ENCODE measurements around the gene VWA3A. TPM values are rescaled to one million over a fixed set of nuclear protein-coding genes. Genes with fewer than 3 reads are reported as not detected.

The VWA3A gene
- total and polyA plus RNA-seq, 2 of the 8 experiments (the other 6 are each of a cell fraction or from before 2014, with no cell fraction given), result 0.05 TPM; not detected in 1

DNA sequence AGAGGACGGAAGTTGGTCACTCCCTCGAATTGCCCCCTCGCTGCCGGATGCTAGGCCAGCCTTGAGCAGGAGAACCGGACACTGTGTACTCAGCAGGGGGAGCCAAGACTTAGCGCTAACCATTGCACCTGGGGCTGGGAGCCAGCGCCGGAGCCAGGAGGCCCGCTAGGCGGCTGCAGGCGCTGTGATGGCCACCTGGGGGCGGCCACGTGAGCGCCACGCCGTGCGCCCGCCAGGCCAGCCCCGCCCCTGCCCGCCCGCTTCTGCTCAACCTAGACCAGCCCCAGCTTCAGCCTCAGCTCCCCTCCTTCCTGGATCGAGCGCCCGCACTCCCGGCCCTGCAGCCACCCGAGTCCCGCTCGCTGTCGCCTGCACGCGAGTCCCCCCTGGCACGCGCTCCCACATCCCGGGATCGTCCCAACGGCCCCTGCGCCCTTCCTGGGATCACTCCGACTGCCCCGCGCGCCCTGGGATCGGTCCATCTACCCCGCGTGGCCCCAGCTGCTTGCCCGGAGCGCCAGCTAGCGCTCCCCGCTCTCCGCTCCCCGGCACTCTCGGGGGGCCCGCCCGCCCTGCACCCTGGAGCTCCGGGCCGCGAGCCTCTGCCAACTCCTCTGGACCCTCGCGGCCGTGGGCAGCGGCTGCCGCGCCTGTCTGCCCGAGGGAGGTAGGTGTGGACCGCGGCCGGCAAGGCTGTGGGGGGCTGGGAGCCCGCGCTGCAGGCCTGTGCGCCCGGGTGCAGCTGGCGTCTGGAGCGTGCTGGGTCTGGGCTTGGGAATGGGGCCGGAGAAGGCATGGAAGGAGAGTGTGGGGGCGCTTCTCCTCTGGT is 113.9 kb downstream of the VWA3A start, which contains the start of gene EEF2K (continued):
- TF ChIP-seq RBBP5 (IDR thresholded peaks at IDR 0.05; ENCODE audit: borderline replicate concordance, low read depth, low read length), result peak; percentile 98; the same call in 1 of the 2 replicates
- TF ChIP-seq, protein P1, sequence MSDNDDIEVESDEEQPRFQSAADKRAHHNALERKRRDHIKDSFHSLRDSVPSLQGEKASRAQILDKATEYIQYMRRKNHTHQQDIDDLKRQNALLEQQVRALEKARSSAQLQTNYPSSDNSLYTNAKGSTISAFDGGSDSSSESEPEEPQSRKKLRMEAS (IDR thresholded peaks at IDR 0.05), result peak; percentile 92
- no peak for TF ChIP-seq TEAD4 (IDR thresholded peaks at IDR 0.05; ENCODE audit: low read depth, low read length)
- TF ChIP-seq CTBP2 (IDR thresholded peaks at IDR 0.05; ENCODE audit: borderline replicate concordance, insufficient read depth, insufficient read length, low read length), result no peak
- TF ChIP-seq EP300 (IDR thresholded peaks at IDR 0.05; ENCODE audit: borderline replicate concordance in 1 of 2, low read depth in 2 of 2, low read length in 2 of 2), result peak in 1 of 2 experiments; percentile 39; a peak in 1 of 3 replicates
- peak; percentile 22 to 90; a peak in 3 of 4 replicates for TF ChIP-seq HDAC2 (IDR thresholded peaks at IDR 0.05; ENCODE audit: borderline replicate concordance in 1 of 2, low read depth in 2 of 2, low read length in 2 of 2)
- peak; percentile 92 for TF ChIP-seq KDM4A (IDR thresholded peaks at IDR 0.05; ENCODE audit: low read depth, low read length, severe bottlenecking)
- TF ChIP-seq NRF1 (IDR thresholded peaks at IDR 0.05; ENCODE audit: low read depth, low read length), result no peak
- TF ChIP-seq, protein P2, sequence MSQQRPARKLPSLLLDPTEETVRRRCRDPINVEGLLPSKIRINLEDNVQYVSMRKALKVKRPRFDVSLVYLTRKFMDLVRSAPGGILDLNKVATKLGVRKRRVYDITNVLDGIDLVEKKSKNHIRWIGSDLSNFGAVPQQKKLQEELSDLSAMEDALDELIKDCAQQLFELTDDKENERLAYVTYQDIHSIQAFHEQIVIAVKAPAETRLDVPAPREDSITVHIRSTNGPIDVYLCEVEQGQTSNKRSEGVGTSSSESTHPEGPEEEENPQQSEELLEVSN (IDR thresholded peaks at IDR 0.05), result peak; percentile 48
- TF ChIP-seq BCL11A (IDR thresholded peaks at IDR 0.05; ENCODE audit: low read depth in 2 of 2, low read length in 2 of 2), result no peak
- TF ChIP-seq GABPA (IDR thresholded peaks at IDR 0.05; ENCODE audit: borderline replicate concordance, insufficient read depth, low read length), result 0 out of 2 replicates have a peak, but pooled peaks have one; percentile 29

All from H1 (cell line).